Left renal cortex interstitium (tissue), 4 donors: Measurements from ENCODE around the gene ZC3H7B. TPM values are rescaled to one million over a fixed set of nuclear protein-coding genes. Genes with fewer than 3 reads are reported as not detected.
"Not testable (repeated sequence)": the region's sequence is repeated elsewhere in the genome, so short reads cannot be mapped to it uniquely, and the experiment has no call there.

Experiments
- DNase-seq, 4 donors: peaks; one replicate each; pipeline ENCODE4 v3.0.0-alpha.2; 2013; ENCODE audit warnings: low read depth in 4 of 4, low spot score in 2 of 4, missing footprints in 1 of 4
- polyA plus RNA-seq, 4 donors: library from polyadenylated mRNA; unstranded; fragments of 120-200 nt; gene quantifications; one replicate each; pipeline ENCODE4 v1.2.1, GENCODE V29; 2013; ENCODE audit not compliant: insufficient read length in 4 of 4

Gene ZC3H7B
- polyA plus RNA-seq, 4 donors = 70.6 to 109 (median 94.8) TPM

DNA sequence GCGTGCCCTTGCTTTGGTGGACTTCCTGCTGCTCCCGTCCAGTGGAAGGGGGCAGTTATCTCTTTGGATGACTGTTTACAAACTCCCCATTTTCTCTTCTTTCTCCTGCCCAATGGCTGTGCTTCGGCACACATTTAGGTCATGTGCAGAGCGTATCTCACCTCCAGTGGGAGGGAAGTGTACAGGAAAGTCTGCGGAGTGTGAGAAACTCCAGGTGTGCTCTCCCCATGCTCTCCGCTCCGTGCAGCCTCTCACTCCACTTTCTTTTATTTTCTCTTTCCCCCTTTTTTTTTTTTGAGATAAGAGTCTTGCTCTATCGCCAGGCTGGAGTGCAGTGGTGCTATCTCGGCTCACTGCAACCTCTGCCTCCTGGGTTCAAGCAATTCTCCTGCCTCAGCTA is 68.5 kb downstream of the ZC3H7B start:
- DNase-seq = no peak

DNA sequence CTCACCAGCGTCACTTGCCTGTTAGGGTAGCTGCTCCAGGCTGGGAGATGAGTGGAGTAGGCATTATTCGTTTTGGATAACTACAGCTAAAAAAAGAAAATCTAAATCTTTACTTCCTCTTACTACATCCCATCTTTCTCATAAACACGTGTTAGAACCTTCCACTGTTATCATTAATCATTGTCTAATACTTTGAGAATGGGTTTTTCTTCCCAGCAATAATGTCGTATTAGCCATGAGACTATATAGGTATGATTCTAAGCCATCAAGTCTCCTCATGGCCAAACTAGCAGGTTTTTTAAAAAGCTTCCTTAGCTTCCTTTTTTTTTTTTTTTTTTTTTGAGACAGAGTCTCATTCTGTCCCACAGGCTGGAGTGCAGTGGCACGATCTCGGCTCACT is 76.5 kb downstream of the ZC3H7B start:
- no peak for DNase-seq

DNA sequence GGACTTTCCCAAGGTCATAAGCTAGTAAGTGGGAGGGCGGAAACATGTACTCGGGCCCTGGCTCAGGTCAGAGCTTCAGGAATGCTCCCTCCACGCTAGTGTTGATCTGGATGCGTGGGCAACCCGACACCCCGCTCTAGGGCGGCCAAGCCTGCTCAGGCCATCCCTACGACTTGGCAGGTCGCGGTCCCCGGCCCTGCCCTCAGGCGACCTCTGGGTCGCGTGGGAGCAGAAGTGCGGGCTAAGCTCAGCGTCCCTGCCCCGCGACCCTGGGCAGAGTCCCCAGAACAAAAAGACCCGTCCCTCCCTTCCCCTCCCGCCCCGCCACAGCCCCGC is 79.6 kb downstream of the ZC3H7B start:
- peak in 2 of 4 donors; percentile 46 to 70 for DNase-seq

DNA sequence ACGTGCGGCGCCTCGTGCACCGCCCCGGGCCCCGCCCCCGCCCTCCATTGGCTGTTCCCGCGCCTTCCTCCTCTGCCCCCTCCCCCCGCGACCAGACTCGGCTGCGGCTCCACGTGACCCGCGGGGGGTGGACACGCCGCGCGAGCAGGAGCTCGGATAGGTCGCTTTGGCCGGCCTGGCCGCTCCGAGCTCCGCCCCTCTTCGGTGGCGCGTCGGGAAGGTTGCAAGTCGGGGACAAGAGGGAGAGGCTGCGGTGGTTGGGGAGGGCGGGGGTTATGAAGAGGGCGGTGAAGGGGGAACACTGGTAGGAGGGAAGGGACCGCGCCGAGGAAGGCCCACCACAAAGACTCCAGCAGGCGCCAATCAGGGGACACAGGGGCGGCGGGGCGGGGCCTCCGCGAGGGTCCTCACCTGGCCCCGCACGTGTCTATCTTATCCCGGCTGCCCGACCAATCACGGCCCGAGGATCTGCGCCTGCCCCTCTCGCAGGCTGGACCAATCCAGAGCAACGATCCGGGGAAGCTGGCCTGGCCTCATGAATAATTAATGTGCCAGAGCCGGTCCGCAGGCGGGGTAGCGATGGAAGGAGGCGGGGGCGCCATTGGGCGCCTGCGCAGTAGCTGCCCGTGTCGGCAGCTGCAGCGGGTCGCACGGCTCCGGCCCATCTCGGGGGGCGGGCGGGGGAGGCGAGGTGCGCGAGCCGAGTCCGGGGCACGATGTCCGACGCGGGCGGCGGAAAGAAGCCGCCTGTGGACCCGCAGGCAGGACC is 80.2 kb downstream of the ZC3H7B start, which contains the start of gene TEF:
Gene TEF (plus strand): TSS at position 614 of the 769 bp plus-strand sequence. CDS start 103 bp downstream, at position 717.
- DNase-seq = peak; percentile 90 to 97 (median 96)

DNA sequence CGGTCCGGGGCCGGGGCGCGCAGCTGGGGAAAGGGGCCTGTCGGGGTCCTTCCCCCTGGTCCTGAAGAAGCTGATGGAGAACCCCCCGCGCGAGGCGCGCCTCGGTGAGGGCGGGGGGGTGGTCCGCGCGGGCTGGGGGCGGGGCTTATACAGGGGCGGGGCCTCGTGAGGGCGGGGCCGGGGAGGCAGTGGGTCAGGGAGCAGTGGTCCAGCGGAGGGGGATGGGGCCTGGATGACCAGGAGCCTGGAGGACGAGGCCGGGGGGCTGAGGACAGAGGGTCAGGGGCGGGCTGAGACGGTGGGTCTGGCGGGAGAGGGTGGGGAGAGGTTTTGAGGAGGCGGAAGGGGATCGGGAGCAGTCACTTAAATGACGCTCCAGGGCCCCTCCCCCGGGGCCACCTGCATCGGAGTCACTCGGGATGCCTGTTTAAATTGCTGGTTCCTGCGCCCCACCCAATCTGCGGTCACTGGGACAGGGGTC is 80.8 kb downstream of the ZC3H7B start:
- peak in 1 of 4 donors; percentile 58 for DNase-seq

DNA sequence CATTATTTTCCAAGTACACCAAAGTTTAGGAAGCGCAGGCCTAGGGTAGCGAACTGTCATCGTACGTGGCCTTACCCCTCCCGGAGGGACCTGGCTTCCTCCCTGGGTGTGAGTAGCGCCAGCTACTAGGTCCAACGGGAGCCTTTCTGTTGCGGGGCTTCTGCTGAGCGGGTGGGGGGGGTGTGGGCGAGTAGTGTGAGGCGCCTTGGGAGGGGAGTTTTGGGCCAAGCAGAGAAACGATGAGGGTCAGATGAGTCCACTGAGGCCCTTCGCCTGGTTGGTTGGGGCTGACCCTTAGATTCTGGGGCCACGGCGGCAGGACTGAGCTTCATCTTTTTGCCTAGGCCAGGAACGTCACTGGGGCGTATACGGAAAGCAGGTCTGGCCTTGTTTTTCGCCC is 81.3 kb downstream of the ZC3H7B start:
- DNase-seq = no peak

DNA sequence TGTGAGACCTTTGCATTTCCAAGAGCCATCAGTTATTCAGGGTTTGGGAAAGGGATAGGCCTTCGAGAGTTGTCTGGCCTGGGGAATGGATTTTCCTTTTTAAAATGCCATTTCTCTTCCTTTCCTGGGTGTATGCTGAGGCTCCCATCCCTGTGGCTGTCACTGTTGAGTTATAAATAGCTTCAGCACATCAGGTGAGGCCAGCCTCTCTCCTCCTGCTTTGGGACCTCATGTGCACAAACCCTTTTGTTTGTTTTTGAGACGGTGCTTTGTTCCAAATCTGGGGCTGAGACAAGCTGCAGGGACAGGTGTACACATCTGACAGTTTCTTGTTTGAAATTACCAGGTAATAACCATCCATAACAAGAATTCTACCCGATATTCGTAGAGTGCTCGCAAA is 81.8 kb downstream of the ZC3H7B start:
- DNase-seq = no peak

DNA sequence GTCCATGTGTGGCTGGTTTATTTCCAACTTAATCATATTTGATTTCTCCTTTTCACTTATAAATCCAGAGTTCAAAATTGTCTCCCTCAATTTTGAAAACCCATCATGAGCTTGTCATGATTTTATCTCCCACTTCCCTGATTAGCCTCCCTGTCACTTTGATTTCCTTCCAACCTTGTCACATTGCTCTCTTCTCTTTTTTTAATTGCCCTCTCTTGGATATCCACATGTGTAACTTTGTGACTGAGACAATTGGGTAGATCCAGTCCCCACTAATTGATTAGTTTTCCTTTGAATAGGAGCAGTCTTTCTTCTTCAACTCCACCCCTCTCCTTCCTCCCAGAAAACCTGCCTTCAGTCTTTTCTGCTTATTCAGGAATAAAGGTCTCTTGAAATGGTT is 82.8 kb downstream of the ZC3H7B start:
- no peak for DNase-seq

DNA sequence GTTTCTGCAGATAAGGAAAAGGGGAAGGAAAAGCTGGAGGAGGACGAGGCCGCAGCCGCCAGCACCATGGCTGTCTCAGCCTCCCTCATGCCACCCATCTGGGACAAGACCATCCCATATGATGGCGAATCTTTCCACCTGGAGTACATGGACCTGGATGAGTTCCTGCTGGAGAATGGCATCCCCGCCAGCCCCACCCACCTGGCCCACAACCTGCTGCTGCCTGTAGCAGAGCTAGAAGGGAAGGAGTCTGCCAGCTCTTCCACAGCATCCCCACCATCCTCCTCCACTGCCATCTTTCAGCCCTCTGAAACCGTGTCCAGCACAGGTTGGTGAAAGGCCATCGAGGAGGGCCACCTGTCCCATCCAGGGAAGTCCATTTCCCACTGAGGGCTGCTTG is 86.0 kb downstream of the ZC3H7B start:
- no peak for DNase-seq

DNA sequence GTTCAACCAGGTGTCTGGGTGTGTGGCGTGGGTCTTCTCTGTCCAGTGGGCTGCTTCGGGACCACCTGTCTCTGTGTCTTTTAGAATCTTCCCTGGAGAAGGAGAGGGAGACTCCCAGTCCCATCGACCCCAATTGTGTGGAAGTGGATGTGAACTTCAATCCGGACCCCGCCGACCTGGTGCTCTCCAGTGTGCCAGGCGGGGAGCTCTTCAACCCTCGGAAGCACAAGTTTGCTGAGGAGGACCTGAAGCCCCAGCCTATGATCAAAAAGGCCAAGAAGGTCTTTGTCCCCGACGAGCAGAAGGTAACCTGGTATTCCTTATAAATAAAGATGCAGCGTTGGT is 92.7 kb downstream of the ZC3H7B start:
- DNase-seq = no peak

DNA sequence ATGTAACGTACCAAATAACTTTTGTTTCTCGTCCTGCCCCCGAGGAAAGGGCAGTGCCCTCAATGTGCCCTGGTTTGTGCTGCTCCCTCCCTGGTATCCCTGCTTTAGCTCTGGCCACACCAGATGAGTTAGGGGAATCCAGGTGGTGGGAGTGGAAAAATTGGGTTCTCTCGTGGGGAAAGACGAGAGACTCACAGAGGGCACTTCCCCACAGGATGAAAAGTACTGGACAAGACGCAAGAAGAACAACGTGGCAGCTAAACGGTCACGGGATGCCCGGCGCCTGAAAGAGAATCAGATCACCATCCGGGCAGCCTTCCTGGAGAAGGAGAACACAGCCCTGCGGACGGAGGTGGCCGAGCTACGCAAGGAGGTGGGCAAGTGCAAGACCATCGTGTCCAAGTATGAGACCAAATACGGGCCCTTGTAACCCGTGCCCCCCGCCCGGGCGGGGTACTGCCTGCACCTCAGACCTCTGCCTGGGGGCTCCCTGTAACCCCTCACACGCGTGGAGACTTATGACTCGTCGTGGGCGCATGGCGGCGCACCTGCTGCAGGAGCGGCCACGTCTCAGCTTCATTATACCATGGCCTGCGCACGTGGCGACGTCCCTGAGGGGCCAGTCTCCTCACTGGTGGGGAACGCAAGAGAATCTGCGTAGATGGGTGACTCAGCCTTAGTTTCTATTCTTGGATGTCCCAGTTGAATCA is 94.4 kb downstream of the ZC3H7B start:
- no peak for DNase-seq

DNA sequence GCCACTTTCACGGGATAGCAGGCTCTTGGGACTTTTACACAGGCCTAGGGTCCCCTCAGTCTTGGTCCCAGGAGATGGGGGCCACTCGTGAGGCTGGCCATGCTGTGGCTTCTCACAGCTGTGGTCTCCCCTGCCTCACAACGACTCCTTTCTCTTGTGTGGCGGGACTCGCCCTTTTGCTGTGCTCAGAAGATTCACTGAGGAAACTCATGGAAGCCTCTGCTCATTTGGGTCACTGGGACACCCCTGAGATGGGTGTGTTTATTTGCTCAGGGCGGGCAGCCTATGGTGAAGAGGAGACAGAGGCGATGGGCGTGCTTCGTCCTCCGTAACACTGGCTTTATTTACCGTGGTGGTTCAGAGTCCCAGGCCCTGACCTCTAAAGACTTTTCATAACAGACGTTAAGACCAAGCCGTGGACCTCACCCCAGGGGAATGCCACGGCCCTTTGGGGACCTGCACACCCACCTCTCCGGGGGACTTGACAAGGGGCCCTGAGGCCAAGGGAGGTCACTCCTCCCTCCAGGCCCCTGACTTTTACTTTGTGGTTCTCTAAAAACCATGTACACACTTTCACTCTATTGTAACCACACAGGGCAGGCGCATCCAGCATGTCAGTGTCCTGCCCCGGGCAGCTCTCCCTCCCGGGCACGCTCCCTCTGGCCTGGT is 96.0 kb downstream of the ZC3H7B start:
- no peak for DNase-seq

DNA sequence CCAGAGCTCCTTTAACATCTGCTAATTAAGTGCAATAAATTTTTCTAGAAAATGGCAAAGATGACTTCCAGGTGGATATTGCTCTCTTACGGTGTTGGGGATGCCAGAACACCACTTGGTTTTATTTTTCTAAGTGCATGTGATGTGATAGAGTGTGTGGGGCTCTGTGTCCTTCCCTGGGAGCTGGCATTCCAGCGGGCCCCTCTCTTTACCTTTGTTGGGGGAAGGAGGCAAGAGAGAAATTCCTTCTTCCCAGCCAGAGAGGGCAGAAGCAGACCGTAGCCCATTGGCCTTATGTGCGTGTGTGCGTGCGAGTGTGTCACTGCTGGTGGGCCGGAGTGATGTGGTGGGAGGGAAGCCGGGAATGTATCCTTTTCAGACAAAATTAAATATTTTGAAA is 97.6 kb downstream of the ZC3H7B start:
- DNase-seq = no peak

DNA sequence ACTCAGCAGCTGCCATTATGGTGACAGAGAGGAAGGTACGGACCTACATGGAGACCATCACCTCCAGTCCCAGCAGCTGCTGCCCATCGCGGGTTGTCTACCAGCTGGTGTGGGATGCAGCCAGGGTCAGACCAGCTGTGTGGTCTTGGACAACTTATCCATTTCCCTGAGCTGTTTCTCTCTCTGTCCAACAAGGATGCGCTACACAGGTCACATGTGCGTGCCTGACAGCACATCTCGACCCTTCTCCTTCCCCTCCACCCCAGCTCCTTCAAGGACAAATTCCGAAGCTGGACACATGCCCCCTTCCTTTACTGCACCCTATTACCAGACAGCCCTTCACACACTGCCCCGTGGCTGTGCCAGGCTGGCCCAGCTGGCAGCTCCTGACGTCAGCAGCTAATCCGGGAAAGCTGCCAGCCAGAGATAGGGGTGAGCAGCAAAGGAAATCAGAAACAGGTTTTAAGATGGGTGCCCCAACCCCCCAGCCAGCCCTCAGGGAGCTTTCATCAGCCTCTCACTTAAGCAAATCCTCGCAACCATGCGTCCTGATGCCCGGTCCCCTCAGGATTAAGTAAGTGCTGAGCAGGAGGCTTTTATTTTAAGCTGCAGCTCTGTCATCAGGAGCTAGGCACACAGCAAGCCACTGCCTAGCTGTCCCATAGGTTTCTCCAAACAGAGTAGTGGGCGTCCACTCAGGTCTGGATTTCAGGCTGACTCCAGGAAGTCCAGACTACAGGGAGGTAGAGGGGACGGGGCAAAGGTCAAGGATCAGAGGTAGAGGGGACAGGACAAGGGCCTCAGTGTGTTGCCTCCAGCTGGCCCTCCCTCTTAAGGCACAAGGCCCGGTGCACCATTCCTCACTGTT is 100.7 kb downstream of the ZC3H7B start:
- no peak for DNase-seq

DNA sequence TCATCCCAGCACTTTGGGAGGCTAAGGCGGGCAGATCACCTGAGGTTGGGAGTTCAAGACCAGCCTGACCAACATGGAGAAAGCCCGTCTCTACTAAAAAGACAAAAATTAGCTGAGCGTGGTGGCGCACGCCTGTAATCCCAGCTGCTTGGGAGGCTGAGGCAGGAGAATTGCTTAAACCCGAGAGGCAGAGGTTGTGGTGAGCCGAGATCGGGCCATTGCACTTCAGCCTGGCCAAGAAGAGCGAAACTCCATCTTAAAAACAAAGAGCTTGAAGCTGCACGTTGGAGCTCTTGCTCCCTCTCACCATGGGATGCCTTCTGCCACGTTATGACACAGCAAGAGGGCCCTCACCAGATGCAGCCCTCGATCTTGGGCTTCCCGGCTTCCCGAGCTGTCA is 101.5 kb downstream of the ZC3H7B start:
- not testable (repeated sequence) for DNase-seq

DNA sequence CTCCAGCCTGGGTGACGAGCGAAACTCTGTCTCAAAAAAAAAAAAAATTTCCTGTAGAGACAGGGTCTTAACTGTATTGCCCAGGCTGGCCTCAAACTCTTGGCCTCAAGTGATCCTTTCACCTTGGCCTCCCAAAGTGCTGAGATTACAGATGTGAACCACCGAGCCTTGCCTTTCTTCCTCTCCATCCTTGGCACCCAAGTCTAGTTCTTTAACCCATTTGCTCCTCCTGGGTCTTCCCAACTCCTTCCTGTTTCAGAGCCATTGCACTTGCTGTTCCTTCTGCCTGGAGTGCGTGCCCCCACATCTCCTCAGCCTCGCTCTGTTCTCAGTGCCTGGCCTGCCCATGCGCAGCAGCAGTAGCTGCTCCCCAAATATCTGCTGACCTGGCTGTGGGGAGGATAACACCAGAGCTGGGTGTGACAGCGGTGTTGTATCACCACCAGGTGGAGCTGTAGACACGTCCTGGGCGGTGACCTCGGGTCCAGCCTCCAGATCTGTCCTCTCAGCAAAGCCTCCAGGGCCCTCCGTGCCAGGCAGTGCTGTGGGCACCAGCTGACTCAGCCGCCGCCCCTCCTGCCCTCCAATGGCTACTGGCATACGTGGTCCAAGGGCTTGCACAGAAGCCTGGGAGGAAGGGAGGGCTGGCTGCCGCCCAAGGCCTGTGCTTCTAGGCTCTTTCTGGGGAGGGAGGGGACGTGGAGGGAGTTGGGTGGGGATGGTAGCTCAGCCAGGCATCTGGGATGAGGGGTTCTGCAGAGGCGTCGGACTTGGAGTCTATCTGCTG is 102.4 kb downstream of the ZC3H7B start:
- DNase-seq = peak in 1 of 4 donors; percentile 62

DNA sequence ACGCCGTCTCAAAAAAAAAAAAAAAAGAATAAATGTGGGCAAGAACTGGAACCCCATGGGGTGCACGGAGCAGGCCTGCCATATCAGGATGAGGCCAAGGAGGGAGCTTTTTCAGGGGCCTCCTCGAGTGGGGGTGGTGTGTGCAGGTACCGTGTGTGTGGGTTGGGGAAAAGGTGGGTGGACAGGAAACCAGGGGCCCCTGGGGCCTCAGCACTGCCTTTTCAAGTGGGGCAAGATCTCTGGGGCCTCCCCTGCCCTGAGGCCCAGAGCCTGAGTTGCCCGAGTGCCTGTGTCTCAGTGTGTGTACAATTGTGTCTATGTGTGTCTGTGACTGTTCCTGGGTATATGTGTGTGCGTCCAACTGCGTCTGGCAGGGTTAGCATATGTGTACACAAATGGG is 104.3 kb downstream of the ZC3H7B start:
- no peak for DNase-seq

DNA sequence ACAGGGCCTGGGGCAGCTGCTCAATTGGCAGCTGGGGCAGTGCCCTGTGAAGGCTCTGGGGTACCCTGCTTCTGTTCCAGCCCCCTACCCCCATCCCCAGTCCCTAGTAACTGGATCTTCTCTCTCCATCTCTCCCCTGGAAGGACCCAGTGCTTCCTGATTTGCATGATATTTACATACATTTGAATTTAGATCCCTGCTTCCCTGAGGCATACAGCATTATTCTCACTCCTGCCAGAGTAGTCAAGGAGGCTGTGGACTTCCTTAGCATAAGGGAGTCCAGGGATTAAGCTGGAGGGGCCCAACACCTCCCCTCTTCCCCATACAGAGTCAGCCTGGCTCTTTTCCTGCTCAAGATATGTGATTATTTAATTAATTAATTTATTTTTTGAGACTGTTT is 105.1 kb downstream of the ZC3H7B start:
- no peak for DNase-seq

DNA sequence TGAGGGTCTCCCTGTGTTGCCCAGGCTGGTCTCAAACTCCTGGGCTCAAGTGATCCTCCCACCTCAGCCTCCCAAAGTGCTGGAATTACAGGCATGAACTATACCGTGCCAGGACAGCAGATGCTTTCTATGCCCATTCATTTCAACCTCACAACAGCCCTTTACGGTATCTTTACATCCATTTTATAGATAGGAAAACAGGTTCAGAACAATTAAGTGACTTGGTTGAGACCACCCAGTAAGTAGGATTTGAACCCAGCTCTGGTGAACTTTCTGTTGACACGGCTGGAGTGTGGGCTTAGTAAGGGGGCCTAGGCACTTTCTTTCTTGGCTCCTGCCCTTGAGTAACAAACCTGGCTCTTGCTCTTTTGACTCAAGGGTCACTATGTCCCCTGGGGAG is 106.1 kb downstream of the ZC3H7B start:
- DNase-seq = no peak

DNA sequence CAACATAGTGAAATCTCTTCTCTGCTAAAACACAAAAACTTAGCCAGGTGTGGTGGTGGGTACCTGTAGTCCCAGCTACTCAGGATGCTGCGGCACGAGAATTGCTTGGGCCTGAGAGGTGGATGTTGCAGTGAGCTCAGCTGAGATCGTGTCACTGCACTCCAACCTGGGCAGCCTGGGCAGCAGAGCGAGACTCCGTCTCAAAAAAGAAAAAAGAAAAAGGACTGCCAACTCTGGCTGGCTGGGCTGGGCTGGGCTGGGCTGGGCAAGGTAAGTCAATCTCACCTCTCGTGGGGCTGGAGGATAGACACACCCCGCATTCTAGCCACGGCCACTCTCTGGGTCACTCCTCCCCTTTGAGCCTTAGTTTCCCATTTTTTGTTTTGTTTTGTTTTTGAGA is 107.3 kb downstream of the ZC3H7B start:
- DNase-seq = no peak
